GM18909 (cell line): ENCODE results near the gene ALPI.
"Not testable (repeated sequence)": the region's sequence is repeated elsewhere in the genome, so short reads cannot be mapped to it uniquely, and the experiment has no call there.

Experiments used
- ATAC-seq: cut with Tn5 transposase; IDR thresholded peaks from one replicate; pipeline ENCODE4 v1.9.1; 2021; ENCODE audit warnings: mild to moderate bottlenecking; ENCODE audit not compliant: unreplicated experiment, poor library complexity

ALPI gene

GRCh38 chr2:232455426-232456255, at the start of gene ALPI:
ALPI (plus strand) TSS chr2:232456153; CDS start chr2:232456200, 47 bp downstream.
- ATAC-seq: no peak

GRCh38 chr2:232406556-232407310, 49.2 kb upstream of the ALPI start, which contains the start of gene ALPG:
ALPG (plus strand) TSS chr2:232406844; CDS start chr2:232406895, 51 bp downstream.
- no peak for ATAC-seq

- ATAC-seq: not testable (repeated sequence)
These were observed 48.4 kb upstream of the ALPI start for GRCh38 chr2:232407428-232408150.

GRCh38 chr2:232408269-232408668, 47.7 kb upstream of the ALPI start:
- ATAC-seq: not testable (repeated sequence)

GRCh38 chr2:232409617-232410016, 46.3 kb upstream of the ALPI start:
- not testable (repeated sequence) for ATAC-seq

- no peak for ATAC-seq
These were observed 45.6 kb upstream of the ALPI start for GRCh38 chr2:232410238-232410900.

GRCh38 chr2:232411901-232412629, 43.9 kb upstream of the ALPI start:
- no peak for ATAC-seq

- no peak for ATAC-seq
These were observed 43.0 kb upstream of the ALPI start for GRCh38 chr2:232412986-232413385.

GRCh38 chr2:232415138-232415690, 40.7 kb upstream of the ALPI start:
- no peak for ATAC-seq

GRCh38 chr2:232415736-232416520, 40.0 kb upstream of the ALPI start:
- ATAC-seq: no peak

- ATAC-seq: no peak
These were observed 39.2 kb upstream of the ALPI start for GRCh38 chr2:232416521-232417470.

- ATAC-seq: no peak
These were observed 38.5 kb upstream of the ALPI start for GRCh38 chr2:232417489-232417888.

GRCh38 chr2:232418056-232418455, 37.9 kb upstream of the ALPI start:
- ATAC-seq: no peak

- ATAC-seq: no peak
These were observed 37.3 kb upstream of the ALPI start for GRCh38 chr2:232418466-232419244.

GRCh38 chr2:232419245-232420072, 36.5 kb upstream of the ALPI start:
- ATAC-seq: no peak

- no peak for ATAC-seq
These were observed 35.9 kb upstream of the ALPI start for GRCh38 chr2:232420073-232420454.
